ENCODE results near the gene EPHB2.

GRCh38 chr1:22792396-22793160 is 81.9 kb downstream of the EPHB2 start:
- TF ChIP-seq CTCF (IDR thresholded peaks at IDR 0.05; ENCODE audit: low read length) (no peak), EZH2 (optimal IDR thresholded peaks at IDR 0.05; ENCODE audit: low read depth, low read length) (no peak)

Measured in MM.1S (cell line).